Measurements from ENCODE around the gene ZNF609.
"Not testable (repeated sequence)": the region's sequence is repeated elsewhere in the genome, so short reads cannot be mapped to it uniquely, and the experiment has no call there.

The ZNF609 gene

GRCh38 chr15:64589435-64590084, 129.2 kb downstream of the ZNF609 start:
- no peak for DNase-seq

- DNase-seq, result not testable (repeated sequence)
Measured at GRCh38 chr15:64592845-64593244, 132.5 kb downstream of the ZNF609 start.

DNA sequence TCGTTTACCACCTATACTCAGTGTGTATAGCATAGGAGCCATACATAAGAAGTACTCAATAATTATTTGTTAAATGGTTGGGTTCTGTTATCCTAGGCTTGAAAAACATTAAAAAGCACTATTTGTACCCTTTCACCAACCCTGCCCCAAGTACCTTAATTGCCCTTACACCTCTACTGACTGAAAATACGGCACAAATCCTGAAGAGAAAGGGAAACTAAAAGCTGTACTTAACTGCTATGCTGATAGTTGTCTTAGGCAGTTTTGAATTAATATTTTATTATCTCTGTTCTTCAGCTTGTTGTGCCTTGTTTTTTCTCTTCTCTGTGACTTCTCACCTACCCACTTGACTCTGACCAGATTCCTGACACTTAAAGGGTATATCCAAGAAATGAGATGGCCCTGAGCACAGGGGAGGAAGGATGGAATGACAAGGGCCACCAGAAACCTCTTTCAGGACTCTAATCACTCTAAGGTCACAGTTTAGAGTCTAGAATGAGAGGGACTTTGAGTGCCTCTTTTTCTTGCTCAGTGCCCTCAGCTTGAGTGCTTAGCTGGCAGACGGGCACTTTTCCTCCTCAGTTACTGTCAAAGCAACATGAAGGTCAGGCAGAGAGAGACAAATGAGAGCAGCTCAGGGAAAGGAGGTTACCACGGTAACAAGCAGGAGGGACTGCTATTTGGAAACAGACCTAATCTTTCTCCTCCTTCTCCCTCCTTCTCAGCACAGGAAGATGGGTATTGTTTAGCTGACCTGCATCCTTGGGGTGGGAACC, 136.5 kb downstream of the ZNF609 start:
- DNase-seq, result peak; percentile 88

DNA sequence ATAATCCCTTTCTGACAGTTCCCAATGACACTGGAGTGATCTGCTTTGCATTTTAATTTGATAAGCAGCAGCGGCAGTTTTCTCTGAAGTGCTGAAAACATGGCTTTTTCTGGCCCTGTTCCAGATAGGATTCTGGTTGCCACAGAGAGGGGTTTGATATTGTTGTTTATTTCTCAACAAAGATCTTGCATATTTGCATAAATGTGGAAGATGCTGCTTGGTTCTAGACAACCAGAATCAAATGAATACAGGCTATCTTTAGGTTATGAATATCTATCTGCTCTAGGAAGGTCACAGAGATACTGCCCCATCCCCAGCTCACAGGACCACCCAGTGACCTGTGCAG, 137.1 kb downstream of the ZNF609 start:
- no peak for DNase-seq

DNA sequence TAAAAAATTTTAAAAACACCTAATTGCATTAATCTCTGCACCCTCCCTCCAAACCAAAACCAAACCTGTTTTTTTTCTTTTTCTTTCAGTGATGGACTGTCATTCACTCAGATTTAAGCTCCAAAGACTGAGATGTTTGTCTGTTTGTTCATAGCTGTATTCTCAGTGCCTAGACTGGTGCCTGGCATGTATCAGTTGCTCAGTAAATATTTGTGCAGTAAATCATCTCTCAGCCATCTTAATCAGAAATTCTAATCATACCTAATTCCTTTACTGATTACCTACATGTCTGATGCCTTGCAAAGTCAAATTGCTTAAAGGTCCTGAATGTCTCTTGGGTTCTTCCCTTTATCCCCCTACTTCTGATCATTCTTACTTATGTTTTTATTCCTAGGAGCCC, 138.8 kb downstream of the ZNF609 start:
- no peak for DNase-seq

- DNase-seq, result no peak
Measured at GRCh38 chr15:64599716-64600115, 139.3 kb downstream of the ZNF609 start.

GRCh38 chr15:64600794-64601193, 140.4 kb downstream of the ZNF609 start:
- no peak for DNase-seq

DNA sequence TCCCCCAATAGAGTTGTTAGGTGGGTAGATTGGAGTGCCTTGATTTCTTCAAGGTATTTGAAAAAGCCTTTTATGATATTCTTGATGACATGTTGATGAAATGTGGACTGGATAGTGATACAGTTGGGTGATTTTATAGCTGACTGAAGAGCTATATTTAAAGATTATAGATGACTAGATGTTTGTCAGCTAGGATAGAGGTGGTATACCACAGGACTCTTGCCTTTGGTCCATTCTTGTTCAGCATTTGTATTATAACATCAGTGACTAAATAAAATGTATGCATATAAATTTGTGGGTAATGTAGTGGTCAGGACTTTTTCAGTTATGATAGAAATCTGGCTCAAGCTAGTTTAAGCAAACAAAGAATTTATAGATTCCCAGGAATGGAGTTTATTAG, 143.9 kb downstream of the ZNF609 start:
- no peak for DNase-seq

GRCh38 chr15:64607416-64607815, 147.0 kb downstream of the ZNF609 start:
- not testable (repeated sequence) for DNase-seq

- DNase-seq, result no peak
Measured at GRCh38 chr15:64610257-64610919, 150.0 kb downstream of the ZNF609 start.

DNA sequence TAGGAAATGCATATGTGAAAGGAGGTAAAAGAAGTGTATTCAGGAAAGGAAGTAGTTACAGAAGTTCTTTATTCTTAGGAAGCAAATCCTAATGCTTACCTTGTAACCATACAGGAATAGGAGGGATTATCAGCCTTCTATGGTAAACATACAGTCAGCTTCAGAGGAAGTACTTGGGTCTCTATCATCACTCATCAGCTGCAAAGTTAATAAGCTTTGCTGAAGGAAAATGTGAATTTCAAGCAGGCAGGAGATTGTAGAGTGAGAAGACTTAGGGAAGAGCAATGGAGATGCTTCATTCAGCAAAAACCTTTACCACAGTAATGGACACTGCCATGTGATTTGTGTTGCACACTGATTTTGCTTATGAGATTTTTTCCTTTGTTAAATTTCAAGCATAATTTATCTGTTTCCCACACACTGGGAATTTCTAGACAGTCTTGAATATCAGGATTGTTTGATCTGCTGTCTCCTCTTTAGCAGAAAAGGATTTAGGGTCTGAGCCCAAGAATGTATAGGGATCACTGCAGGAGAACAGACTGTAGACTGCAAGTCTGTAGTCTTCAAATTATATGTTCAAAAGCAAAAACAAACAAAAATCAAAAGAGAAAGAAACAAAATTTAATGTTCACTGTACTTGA, 150.8 kb downstream of the ZNF609 start:
- no peak for DNase-seq

DNA sequence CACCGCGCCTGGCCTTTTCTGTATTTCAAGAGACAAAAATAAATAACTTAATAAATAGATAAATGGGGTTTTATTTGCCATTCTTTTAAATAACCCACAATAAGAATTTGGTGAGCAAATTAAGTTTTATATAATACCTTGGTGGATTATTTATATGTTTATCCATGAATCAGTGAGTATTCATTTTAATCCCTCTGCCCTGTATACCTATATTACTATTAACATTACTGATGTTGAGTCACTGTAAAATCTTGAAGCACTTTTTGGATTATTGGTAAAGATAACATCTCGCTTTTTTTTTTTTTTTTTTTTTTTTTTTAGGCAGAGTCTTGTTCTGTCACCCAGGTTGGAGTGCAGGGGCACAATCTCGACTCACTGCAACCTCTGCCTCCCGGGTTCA, 154.1 kb downstream of the ZNF609 start:
- no peak for DNase-seq

DNA sequence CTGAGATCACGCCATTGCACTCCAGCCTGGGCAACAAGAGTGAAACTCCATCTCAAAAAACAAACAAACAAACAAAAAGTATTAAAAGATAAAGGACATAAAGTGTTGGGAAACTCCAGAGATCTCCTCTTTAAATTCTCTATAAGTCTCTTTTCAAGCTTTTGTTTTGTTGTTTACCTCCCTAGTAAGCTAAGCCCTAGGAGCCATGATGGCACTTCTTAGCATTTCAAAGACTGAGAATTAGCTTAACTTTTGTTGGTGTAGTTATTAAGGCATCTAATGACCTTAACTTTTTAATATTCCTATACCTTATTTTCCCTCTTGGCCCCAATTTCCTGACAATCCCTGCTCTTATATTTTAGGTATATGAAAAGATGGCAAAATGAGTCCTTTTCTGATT, 157.3 kb downstream of the ZNF609 start:
- no peak for DNase-seq

DNA sequence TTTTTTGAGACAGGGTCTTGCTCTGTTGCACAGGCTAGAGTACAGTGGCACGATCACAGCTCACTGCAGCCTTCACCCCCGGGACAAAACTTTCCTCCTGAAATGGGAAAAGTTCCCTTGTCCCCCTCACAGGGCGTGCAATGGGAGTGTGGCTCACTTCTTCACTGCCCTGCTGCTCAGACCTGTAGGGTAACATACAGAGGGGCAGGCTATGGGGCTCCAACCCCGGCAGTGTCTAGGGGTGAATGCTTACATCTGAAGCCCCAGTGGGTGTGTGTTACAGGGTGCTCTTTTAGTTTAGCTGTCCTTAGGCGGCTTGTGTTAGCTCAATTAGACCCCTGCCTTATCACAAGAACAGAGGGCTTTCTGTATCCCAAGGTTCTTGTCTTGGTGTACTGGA, 157.8 kb downstream of the ZNF609 start:
- no peak for DNase-seq

DNA sequence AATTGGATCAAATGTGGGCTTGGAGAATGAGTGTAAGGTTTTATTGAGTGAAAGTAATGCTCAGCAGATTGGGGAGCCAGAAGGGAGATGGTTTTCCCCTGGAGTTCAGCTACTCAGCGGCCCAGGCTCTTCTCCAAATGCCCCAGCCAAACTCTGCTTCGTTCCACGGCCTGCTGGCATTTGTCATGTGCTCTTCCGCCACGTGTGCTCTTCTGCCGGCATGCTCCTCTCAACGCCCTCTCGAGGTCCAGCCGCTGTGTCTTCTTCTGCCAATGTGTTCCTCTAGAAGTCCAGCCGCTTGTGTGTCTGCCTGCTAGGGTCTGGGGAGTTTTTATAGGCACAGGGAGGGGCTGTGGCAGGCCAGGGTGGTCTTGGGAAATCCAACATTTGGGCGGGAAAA, 158.2 kb downstream of the ZNF609 start:
- DNase-seq, result no peak

DNA sequence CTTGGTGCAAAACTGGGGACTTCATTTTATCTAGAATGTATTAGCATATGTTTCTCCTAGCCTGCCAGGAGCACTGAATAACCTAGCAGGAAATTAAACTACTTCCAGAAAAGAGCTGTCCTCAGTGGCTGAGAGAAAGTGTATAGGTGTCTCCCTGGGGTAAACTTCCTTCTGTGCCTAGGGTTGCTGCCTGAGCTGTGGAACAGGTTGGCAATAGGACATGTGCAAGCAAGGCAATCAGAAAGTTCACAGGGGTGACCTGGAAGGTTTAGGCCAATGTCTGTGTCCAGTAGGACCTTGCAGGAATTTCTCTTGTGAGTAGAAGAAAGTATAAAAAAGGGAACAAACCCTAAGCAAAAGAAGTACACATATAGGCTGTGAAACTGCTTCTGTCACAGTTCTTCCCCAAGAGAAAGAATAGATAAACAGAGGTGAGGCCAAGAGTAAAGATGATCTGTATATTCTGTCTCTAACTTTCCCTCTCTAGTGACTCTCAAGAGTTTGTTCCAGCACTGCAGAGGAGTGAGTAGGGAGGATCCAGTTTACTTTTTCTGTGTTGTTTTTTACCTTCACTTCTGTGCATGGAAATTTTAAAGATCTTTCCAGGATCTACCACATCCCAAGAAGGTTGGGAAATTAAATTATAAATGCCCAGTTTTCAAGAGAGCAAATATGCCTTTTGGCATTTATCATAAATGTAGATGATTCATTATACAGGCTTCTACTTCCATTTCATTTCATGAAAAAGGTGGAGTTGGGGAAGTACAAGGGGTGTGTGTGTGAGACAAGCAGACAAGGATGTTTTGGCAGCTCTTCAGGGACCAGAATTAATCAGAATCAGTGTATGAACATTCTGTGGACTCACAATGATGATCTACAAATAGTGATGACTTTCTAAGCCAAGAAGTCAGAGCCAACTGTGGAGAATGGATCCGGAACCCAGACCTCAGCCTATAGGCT, 159.8 kb downstream of the ZNF609 start:
- DNase-seq, result no peak

GRCh38 chr15:64621056-64621455, 160.7 kb downstream of the ZNF609 start:
- DNase-seq, result no peak

- peak; percentile 13 for DNase-seq
Measured at GRCh38 chr15:64622410-64623260, 162.3 kb downstream of the ZNF609 start.

DNA sequence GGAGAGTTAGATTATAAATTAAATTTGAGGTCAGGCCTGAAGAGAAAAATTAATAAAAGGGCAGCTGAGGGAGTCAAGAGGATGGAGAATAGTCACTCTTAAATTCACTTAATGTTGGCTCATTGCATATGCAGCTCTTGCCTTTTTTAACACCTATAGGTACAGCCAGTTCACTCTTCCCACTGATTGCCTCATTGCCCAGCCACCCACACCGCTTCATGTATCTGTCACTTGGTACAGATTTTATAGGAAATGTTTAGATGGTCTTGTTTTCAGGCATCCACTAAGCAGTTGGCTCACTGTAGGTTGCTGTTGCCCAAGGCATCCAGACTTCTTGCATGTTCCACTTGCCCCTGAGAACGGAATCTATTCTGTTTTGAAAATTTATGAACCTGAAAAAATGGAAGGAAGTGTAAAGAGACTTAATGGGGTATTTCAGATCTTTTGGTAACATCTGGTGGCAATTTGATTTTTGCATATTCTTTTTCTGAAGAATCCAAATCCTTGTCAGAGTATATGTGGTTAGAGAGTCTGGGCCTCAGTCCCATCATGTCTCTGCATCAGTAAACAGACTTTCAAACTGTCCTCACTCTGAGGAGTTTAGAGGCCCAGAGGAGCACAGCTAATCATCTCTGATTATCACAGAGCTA, 163.1 kb downstream of the ZNF609 start:
- no peak for DNase-seq

DNA sequence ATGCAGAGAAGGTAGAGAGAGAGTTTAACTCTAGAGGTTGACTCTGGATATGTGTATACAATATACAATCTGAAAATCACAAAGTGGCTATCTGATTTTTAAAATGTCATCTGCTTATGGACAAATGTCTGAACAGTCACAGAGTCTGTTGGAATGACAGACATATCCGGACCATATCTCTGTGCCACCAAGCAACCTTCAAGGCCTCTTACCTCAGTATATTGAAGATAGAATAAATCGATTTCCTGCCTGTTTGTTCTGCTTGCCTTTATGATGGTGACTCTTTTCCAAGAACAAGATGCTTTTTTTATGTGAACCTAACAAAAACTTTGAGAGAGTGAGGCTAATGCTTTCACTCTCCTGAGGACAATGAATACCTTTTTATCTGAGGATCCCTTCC, 163.9 kb downstream of the ZNF609 start:
- DNase-seq, result no peak

- DNase-seq, result no peak
Measured at GRCh38 chr15:64629063-64629462, 168.7 kb downstream of the ZNF609 start.
